ENCODE data around the gene MYO1D.
"Not testable (repeated sequence)": the region's sequence is repeated elsewhere in the genome, so short reads cannot be mapped to it uniquely, and the experiment has no call there.

Gene MYO1D

GRCh38 chr17:32894245-32894644, 17.3 kb upstream of the MYO1D start:
- no peak for DNase-seq (ENCODE audit: low read depth)

GRCh38 chr17:32887410-32887809, 10.5 kb upstream of the MYO1D start:
- DNase-seq (ENCODE audit: low read depth) = not testable (repeated sequence)

GRCh38 chr17:32886951-32887350, 10.0 kb upstream of the MYO1D start:
- not testable (repeated sequence) for DNase-seq (ENCODE audit: low read depth)

- no peak for DNase-seq (ENCODE audit: low read depth)
Measured at GRCh38 chr17:32882734-32883133, 5.8 kb upstream of the MYO1D start.

GRCh38 chr17:32882029-32882428, 5.1 kb upstream of the MYO1D start:
- no peak for DNase-seq (ENCODE audit: low read depth)

GRCh38 chr17:32880671-32881453, 3.9 kb upstream of the MYO1D start:
- DNase-seq (ENCODE audit: low read depth) = no peak

GRCh38 chr17:32879134-32879533, 2.2 kb upstream of the MYO1D start:
- no peak for DNase-seq (ENCODE audit: low read depth)

- DNase-seq (ENCODE audit: low read depth) = peak; percentile 63
Measured at GRCh38 chr17:32878211-32878610, 1.3 kb upstream of the MYO1D start.

GRCh38 chr17:32877164-32877764, 340 bp upstream of the MYO1D start:
- no peak for DNase-seq (ENCODE audit: low read depth)

- no peak for DNase-seq (ENCODE audit: low read depth)
Measured at GRCh38 chr17:32875923-32876416, 954 bp downstream of the MYO1D start.

- DNase-seq (ENCODE audit: low read depth) = no peak
Measured at GRCh38 chr17:32875230-32875917, 1.6 kb downstream of the MYO1D start.

- no peak for DNase-seq (ENCODE audit: low read depth)
Measured at GRCh38 chr17:32873114-32873513, 3.8 kb downstream of the MYO1D start.

- no peak for DNase-seq (ENCODE audit: low read depth)
Measured at GRCh38 chr17:32871746-32872145, 5.2 kb downstream of the MYO1D start.

- peak; percentile 78 for DNase-seq (ENCODE audit: low read depth)
Measured at GRCh38 chr17:32870969-32871368, 6.0 kb downstream of the MYO1D start.

- DNase-seq (ENCODE audit: low read depth) = peak; percentile 57
Measured at GRCh38 chr17:32870027-32870670, 6.8 kb downstream of the MYO1D start.

- no peak for DNase-seq (ENCODE audit: low read depth)
Measured at GRCh38 chr17:32869345-32870026, 7.4 kb downstream of the MYO1D start.

GRCh38 chr17:32865141-32865540, 11.8 kb downstream of the MYO1D start:
- DNase-seq (ENCODE audit: low read depth) = no peak

GRCh38 chr17:32863559-32863958, 13.4 kb downstream of the MYO1D start:
- no peak for DNase-seq (ENCODE audit: low read depth)

- DNase-seq (ENCODE audit: low read depth) = no peak
Measured at GRCh38 chr17:32862940-32863339, 14.0 kb downstream of the MYO1D start.

- no peak for DNase-seq (ENCODE audit: low read depth)
Measured at GRCh38 chr17:32861981-32862380, 14.9 kb downstream of the MYO1D start.

- DNase-seq (ENCODE audit: low read depth) = no peak
Measured at GRCh38 chr17:32859857-32860525, 16.9 kb downstream of the MYO1D start.

All from GM04503 (cell line).